GM12878 (cell line): ENCODE measurements around the gene EFNA2. TPM values are rescaled to one million over a fixed set of nuclear protein-coding genes. Genes with fewer than 3 reads are reported as not detected.

ENCODE experiments used
- ASH2L ChIP-seq: fragments of 300-600, 200-600 bp; sonication (generic); IDR thresholded peaks from 2 replicates; pipeline ENCODE4 v1.6.1; 2017; ENCODE audit warnings: low read depth, mild to moderate bottlenecking, borderline replicate concordance
- CBX3 ChIP-seq: fragments of 200-600 bp; sonication (generic); IDR thresholded peaks from 2 replicates; pipeline ENCODE4 v1.6.1; 2016; ENCODE audit warnings: low read depth, borderline replicate concordance
- CEBPB ChIP-seq, 2 experiments: fragments of 150-350 bp in 1 of 2; IDR thresholded peaks; 2 replicates each; pipeline ENCODE4 v1.6.1; 2012 to 2014; ENCODE audit warnings: low read depth in 2 of 2, low read length in 2 of 2, borderline replicate concordance in 1 of 2, inconsistent platforms in 1 of 2
- IRF4 ChIP-seq: IDR thresholded peaks from 2 replicates; pipeline ENCODE4 v1.6.1; 2011; ENCODE audit warnings: low read depth, low read length
- NFIC ChIP-seq: IDR thresholded peaks from 2 replicates; pipeline ENCODE4 v1.6.1; 2012; ENCODE audit warnings: low read depth, mild to moderate bottlenecking, inconsistent platforms, low read length, moderate library complexity
- TCF7 ChIP-seq: IDR thresholded peaks from 2 replicates; pipeline ENCODE4 v1.6.1; 2014; ENCODE audit warnings: antibody characterized with exemption, borderline replicate concordance
- polyA plus RNA-seq, 11 experiments: library from polyadenylated mRNA; depleted of rRNA in 4 of 11; unstranded in 6 of 11; stranded (reverse) in 5 of 11; fragments of >200 nt; fragmentation: Nextera tagmentation in 4 of 11; fragmentation: Illumina TruSeq in 1 of 11; extraction: Ambion mirVana in 4 of 11; extraction: Trizol in 1 of 11; gene quantifications; 1 replicate in 1 of 11; 2 replicates in 10 of 11; pipeline versions ENCODE4 v1.2.1 to v1.2.3, GENCODE V29; 2011 to 2016; ENCODE audit warnings: inconsistent platforms in 2 of 11, missing spikeins in 2 of 11, low read depth in 1 of 11
- total RNA-seq, 4 experiments: library from RNA; depleted of rRNA in 3 of 4; stranded (reverse); fragments of >200 nt in 3 of 4; fragmentation: Illumina TruSeq in 1 of 4; extraction: Trizol in 1 of 4; gene quantifications; 2 replicates each; pipeline versions ENCODE4 v1.2.1 to v1.2.3, GENCODE V29; 2013 to 2021
- TF ChIP-seq, protein P1 (sequence below): fragments of 150-350 bp; IDR thresholded peaks from 2 replicates; pipeline ENCODE4 v1.6.1; 2016; ENCODE audit warnings: low read depth, low read length
- TF ChIP-seq, protein P2 (sequence below): IDR thresholded peaks from 2 replicates; pipeline ENCODE4 v1.6.1; 2012; ENCODE audit warnings: improper control_type of control experiment, low read depth, low read length; ENCODE audit not compliant: insufficient replicate concordance
- TF ChIP-seq, protein P3 (sequence below): fragments of 450-650 bp; conservative IDR thresholded peaks from 2 replicates; pipeline ENCODE4 v1.6.1; 2017; ENCODE audit warnings: mild to moderate bottlenecking, moderate library complexity
- TF ChIP-seq, protein P4 (sequence below): IDR thresholded peaks from 2 replicates; pipeline ENCODE4 v1.6.1; 2012; ENCODE audit warnings: low read depth, low read length, improper control_type of control experiment
- TF ChIP-seq, protein P5 (sequence below): fragments of 450-650 bp; IDR thresholded peaks from 2 replicates; pipeline ENCODE4 v1.6.1; 2018; ENCODE audit warnings: mild to moderate bottlenecking, low read depth, moderate library complexity; ENCODE audit not compliant: partially characterized antibody
- TF ChIP-seq, protein P6 (sequence below): fragments of 450-650 bp; IDR thresholded peaks from 2 replicates; pipeline ENCODE4 v1.6.1; 2016; ENCODE audit warnings: mild to moderate bottlenecking

The EFNA2 gene
- total and polyA plus RNA-seq, 10 of the 15 experiments (the other 5 are each of a cell fraction or from before 2014, with no cell fraction given) = not detected

DNA sequence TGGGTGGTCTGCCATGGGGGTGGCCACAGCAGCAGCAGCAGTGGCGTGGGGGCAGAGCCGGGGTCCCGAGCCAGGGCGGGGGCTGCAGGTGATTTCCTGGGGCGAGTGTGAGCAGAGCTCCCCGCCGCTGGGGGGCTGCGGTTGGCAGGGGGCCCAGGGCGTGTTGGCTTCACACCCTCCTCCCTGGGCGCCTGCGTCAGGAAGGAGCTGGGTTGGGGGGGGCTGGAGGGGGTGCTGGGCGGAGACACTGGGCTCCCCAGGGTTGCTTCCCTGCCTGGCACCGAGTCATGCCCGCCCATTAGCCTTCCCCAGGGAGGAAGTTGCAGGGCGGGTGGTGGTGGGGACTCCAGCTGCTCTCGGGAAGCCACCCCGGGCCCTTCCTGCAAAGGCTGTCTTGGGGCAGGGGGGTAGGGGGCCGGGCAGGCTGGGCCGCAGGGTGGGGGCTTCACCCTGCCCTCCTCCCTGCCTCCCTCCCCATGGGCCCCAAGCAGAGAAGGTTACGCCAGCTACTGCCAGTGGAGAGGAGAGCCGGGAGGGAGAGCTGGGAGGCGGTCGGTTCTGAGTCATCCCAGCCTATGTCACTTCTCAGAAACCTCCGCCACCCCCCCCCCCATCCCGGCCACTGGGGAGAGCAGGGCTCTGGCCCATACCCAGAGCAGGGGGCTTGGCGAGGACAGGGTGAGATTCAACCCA, 32.7 kb upstream of the EFNA2 start (continued):
- TF ChIP-seq, protein P1, sequence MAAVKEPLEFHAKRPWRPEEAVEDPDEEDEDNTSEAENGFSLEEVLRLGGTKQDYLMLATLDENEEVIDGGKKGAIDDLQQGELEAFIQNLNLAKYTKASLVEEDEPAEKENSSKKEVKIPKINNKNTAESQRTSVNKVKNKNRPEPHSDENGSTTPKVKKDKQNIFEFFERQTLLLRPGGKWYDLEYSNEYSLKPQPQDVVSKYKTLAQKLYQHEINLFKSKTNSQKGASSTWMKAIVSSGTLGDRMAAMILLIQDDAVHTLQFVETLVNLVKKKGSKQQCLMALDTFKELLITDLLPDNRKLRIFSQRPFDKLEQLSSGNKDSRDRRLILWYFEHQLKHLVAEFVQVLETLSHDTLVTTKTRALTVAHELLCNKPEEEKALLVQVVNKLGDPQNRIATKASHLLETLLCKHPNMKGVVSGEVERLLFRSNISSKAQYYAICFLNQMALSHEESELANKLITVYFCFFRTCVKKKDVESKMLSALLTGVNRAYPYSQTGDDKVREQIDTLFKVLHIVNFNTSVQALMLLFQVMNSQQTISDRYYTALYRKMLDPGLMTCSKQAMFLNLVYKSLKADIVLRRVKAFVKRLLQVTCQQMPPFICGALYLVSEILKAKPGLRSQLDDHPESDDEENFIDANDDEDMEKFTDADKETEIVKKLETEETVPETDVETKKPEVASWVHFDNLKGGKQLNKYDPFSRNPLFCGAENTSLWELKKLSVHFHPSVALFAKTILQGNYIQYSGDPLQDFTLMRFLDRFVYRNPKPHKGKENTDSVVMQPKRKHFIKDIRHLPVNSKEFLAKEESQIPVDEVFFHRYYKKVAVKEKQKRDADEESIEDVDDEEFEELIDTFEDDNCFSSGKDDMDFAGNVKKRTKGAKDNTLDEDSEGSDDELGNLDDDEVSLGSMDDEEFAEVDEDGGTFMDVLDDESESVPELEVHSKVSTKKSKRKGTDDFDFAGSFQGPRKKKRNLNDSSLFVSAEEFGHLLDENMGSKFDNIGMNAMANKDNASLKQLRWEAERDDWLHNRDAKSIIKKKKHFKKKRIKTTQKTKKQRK = no peak
- TF ChIP-seq, protein P2, sequence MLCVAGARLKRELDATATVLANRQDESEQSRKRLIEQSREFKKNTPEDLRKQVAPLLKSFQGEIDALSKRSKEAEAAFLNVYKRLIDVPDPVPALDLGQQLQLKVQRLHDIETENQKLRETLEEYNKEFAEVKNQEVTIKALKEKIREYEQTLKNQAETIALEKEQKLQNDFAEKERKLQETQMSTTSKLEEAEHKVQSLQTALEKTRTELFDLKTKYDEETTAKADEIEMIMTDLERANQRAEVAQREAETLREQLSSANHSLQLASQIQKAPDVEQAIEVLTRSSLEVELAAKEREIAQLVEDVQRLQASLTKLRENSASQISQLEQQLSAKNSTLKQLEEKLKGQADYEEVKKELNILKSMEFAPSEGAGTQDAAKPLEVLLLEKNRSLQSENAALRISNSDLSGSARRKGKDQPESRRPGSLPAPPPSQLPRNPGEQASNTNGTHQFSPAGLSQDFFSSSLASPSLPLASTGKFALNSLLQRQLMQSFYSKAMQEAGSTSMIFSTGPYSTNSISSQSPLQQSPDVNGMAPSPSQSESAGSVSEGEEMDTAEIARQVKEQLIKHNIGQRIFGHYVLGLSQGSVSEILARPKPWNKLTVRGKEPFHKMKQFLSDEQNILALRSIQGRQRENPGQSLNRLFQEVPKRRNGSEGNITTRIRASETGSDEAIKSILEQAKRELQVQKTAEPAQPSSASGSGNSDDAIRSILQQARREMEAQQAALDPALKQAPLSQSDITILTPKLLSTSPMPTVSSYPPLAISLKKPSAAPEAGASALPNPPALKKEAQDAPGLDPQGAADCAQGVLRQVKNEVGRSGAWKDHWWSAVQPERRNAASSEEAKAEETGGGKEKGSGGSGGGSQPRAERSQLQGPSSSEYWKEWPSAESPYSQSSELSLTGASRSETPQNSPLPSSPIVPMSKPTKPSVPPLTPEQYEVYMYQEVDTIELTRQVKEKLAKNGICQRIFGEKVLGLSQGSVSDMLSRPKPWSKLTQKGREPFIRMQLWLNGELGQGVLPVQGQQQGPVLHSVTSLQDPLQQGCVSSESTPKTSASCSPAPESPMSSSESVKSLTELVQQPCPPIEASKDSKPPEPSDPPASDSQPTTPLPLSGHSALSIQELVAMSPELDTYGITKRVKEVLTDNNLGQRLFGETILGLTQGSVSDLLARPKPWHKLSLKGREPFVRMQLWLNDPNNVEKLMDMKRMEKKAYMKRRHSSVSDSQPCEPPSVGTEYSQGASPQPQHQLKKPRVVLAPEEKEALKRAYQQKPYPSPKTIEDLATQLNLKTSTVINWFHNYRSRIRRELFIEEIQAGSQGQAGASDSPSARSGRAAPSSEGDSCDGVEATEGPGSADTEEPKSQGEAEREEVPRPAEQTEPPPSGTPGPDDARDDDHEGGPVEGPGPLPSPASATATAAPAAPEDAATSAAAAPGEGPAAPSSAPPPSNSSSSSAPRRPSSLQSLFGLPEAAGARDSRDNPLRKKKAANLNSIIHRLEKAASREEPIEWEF = no peak
- TF ChIP-seq, protein P3, sequence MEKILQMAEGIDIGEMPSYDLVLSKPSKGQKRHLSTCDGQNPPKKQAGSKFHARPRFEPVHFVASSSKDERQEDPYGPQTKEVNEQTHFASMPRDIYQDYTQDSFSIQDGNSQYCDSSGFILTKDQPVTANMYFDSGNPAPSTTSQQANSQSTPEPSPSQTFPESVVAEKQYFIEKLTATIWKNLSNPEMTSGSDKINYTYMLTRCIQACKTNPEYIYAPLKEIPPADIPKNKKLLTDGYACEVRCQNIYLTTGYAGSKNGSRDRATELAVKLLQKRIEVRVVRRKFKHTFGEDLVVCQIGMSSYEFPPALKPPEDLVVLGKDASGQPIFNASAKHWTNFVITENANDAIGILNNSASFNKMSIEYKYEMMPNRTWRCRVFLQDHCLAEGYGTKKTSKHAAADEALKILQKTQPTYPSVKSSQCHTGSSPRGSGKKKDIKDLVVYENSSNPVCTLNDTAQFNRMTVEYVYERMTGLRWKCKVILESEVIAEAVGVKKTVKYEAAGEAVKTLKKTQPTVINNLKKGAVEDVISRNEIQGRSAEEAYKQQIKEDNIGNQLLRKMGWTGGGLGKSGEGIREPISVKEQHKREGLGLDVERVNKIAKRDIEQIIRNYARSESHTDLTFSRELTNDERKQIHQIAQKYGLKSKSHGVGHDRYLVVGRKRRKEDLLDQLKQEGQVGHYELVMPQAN = no peak
- TF ChIP-seq, protein P4, sequence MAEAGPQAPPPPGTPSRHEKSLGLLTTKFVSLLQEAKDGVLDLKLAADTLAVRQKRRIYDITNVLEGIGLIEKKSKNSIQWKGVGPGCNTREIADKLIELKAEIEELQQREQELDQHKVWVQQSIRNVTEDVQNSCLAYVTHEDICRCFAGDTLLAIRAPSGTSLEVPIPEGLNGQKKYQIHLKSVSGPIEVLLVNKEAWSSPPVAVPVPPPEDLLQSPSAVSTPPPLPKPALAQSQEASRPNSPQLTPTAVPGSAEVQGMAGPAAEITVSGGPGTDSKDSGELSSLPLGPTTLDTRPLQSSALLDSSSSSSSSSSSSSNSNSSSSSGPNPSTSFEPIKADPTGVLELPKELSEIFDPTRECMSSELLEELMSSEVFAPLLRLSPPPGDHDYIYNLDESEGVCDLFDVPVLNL = no peak
- no peak for TF ChIP-seq IRF4
- no peak for TF ChIP-seq TCF7
- TF ChIP-seq CBX3 = no peak
- TF ChIP-seq CEBPB (IDR thresholded peaks at IDR 0.05; ENCODE audit: borderline replicate concordance in 1 of 2, low read depth in 2 of 2, low read length in 2 of 2) = no peak
- TF ChIP-seq, protein P5, sequence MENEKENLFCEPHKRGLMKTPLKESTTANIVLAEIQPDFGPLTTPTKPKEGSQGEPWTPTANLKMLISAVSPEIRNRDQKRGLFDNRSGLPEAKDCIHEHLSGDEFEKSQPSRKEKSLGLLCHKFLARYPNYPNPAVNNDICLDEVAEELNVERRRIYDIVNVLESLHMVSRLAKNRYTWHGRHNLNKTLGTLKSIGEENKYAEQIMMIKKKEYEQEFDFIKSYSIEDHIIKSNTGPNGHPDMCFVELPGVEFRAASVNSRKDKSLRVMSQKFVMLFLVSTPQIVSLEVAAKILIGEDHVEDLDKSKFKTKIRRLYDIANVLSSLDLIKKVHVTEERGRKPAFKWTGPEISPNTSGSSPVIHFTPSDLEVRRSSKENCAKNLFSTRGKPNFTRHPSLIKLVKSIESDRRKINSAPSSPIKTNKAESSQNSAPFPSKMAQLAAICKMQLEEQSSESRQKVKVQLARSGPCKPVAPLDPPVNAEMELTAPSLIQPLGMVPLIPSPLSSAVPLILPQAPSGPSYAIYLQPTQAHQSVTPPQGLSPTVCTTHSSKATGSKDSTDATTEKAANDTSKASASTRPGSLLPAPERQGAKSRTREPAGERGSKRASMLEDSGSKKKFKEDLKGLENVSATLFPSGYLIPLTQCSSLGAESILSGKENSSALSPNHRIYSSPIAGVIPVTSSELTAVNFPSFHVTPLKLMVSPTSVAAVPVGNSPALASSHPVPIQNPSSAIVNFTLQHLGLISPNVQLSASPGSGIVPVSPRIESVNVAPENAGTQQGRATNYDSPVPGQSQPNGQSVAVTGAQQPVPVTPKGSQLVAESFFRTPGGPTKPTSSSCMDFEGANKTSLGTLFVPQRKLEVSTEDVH = no peak
- TF ChIP-seq NFIC = no peak
- no peak for TF ChIP-seq ASH2L
- TF ChIP-seq, protein P6, sequence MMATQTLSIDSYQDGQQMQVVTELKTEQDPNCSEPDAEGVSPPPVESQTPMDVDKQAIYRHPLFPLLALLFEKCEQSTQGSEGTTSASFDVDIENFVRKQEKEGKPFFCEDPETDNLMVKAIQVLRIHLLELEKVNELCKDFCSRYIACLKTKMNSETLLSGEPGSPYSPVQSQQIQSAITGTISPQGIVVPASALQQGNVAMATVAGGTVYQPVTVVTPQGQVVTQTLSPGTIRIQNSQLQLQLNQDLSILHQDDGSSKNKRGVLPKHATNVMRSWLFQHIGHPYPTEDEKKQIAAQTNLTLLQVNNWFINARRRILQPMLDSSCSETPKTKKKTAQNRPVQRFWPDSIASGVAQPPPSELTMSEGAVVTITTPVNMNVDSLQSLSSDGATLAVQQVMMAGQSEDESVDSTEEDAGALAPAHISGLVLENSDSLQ = no peak
